NCI-H345 treated with DMSO at 0.1 percent for 48 hours (cell line): ENCODE data around the gene PCDHB16.
"Not testable (repeated sequence)": the region's sequence is repeated elsewhere in the genome, so short reads cannot be mapped to it uniquely, and the experiment has no call there.

Experiments used
- DNase-seq: peaks from one replicate; lab custom pipeline; 2025; ENCODE audit not compliant: unreplicated experiment; lab: John Stamatoyannopoulos, UW

Gene PCDHB16

GRCh38 chr5:141180313-141180712 is 1.9 kb upstream of the PCDHB16 start:
- DNase-seq = no peak

GRCh38 chr5:141184117-141184855 is 2.1 kb downstream of the PCDHB16 start:
- not testable (repeated sequence) for DNase-seq

- DNase-seq = peak; percentile 70
These were observed 4.8 kb downstream of the PCDHB16 start, which contains the start of gene PCDHB9 for GRCh38 chr5:141186897-141187512. Gene PCDHB9, plus strand, starts transcription at chr5:141187161. Its CDS starts 158 bp downstream, at chr5:141187319.

- not testable (repeated sequence) for DNase-seq
These were observed 6.5 kb downstream of the PCDHB16 start for GRCh38 chr5:141188682-141189081.

GRCh38 chr5:141189131-141189530 is 6.9 kb downstream of the PCDHB16 start:
- DNase-seq = not testable (repeated sequence)

- no peak for DNase-seq
These were observed 10.0 kb downstream of the PCDHB16 start, which contains the start of gene PCDHB10 for GRCh38 chr5:141192110-141192725. Gene PCDHB10, plus strand, starts transcription at chr5:141192353. Its CDS starts 200 bp downstream, at chr5:141192553.

GRCh38 chr5:141194332-141194731 is 12.1 kb downstream of the PCDHB16 start:
- DNase-seq = not testable (repeated sequence)

GRCh38 chr5:141196363-141196762 is 14.2 kb downstream of the PCDHB16 start:
- no peak for DNase-seq

- no peak for DNase-seq
These were observed 17.4 kb downstream of the PCDHB16 start, which contains the start of gene PCDHB11 for GRCh38 chr5:141199359-141200235. Gene PCDHB11, plus strand, starts transcription at chr5:141199627. Its CDS starts 148 bp downstream, at chr5:141199775.

GRCh38 chr5:141201126-141201525 is 18.9 kb downstream of the PCDHB16 start:
- DNase-seq = not testable (repeated sequence)

- DNase-seq = not testable (repeated sequence)
These were observed 19.5 kb downstream of the PCDHB16 start for GRCh38 chr5:141201646-141202045.

GRCh38 chr5:141208478-141208877 is 26.3 kb downstream of the PCDHB16 start, which contains the start of gene PCDHB12:
Gene PCDHB12, plus strand, starts transcription at chr5:141208719. Its CDS starts 189 bp downstream, at chr5:141208908.
- no peak for DNase-seq

GRCh38 chr5:141210281-141210680 is 28.1 kb downstream of the PCDHB16 start:
- DNase-seq = not testable (repeated sequence)

- DNase-seq = not testable (repeated sequence)
These were observed 28.7 kb downstream of the PCDHB16 start for GRCh38 chr5:141210849-141211248.

- not testable (repeated sequence) for DNase-seq
These were observed 31.6 kb downstream of the PCDHB16 start, which contains the start of gene PCDHB13 for GRCh38 chr5:141213656-141214339. Gene PCDHB13, plus strand, starts transcription at chr5:141213919. Its CDS starts 205 bp downstream, at chr5:141214124.

GRCh38 chr5:141214583-141214982 is 32.4 kb downstream of the PCDHB16 start:
- not testable (repeated sequence) for DNase-seq

GRCh38 chr5:141215504-141215903 is 33.3 kb downstream of the PCDHB16 start:
- not testable (repeated sequence) for DNase-seq

- DNase-seq = not testable (repeated sequence)
These were observed 33.8 kb downstream of the PCDHB16 start for GRCh38 chr5:141216035-141216434.

- no peak for DNase-seq
These were observed 41.1 kb downstream of the PCDHB16 start, which contains the start of gene PCDHB14 for GRCh38 chr5:141223112-141223783. Gene PCDHB14, plus strand, starts transcription at chr5:141223343. Its CDS starts 163 bp downstream, at chr5:141223506.
